BJ (cell line): ENCODE measurements around the gene USP37. TPM values are rescaled to one million over a fixed set of nuclear protein-coding genes. Genes with fewer than 3 reads are reported as not detected.
A peak's percentile ranks its signal among the peaks of the same experiment; 100 is the strongest.

ENCODE experiments used
- CTCF ChIA-PET: fragments of 350-600 bp; formaldehyde crosslinking; extraction: SDS; loops from one replicate; lab custom pipeline; 2021; ENCODE audit warnings: antibody characterized with exemption, inconsistent platforms; lab: Yijun Ruan, JAX
- POLR2A ChIA-PET: fragments of 300-600 bp; sonication (Branson Sonifier 250); formaldehyde crosslinking; extraction: SDS; loops from one replicate; lab custom pipeline; 2021; ENCODE audit warnings: antibody characterized with exemption; lab: Charles Lee
- DNase-seq: peaks from one replicate; pipeline ENCODE4 v3.0.0-alpha.2; 2011; ENCODE audit warnings: low read depth
- H3K27me3 ChIP-seq: 2 replicates; pipeline ENCODE4 v1.6.0; 2011; ENCODE audit warnings: low read length; ENCODE audit not compliant: control insufficient read depth, insufficient read depth
- H3K36me3 ChIP-seq: 2 replicates; pipeline ENCODE4 v1.5.1; 2011; ENCODE audit warnings: low read length; ENCODE audit not compliant: control insufficient read depth, insufficient read depth
- H3K4me3 ChIP-seq: 2 replicates; pipeline ENCODE4 v1.5.1; 2011; ENCODE audit warnings: low read depth, mild to moderate bottlenecking, control low read depth, low read length
- polyA plus RNA-seq: library from polyadenylated mRNA; depleted of rRNA; stranded (reverse); fragments of >200 nt; gene quantifications from 2 replicates; pipeline ENCODE4 v1.2.3, GENCODE V29; 2011
- TF ChIP-seq, protein P1 (sequence below): IDR thresholded peaks from 2 replicates; pipeline ENCODE4 v1.5.1; 2011; ENCODE audit warnings: low read depth, mild to moderate bottlenecking, control low read depth, inconsistent platforms, low read length, moderate library complexity; ENCODE audit not compliant: insufficient read depth

Gene USP37
- polyA plus RNA-seq, 1 experiment, result 1.9 TPM

- DNase-seq, result no peak
- Histone ChIP-seq H3K27me3 (no peaks in the 10 kb centered on the region), H3K36me3 (peaks cover 12% of the 10 kb centered on the region), H3K4me3 (no peak overlapping the region)
- TF ChIP-seq, protein P1, sequence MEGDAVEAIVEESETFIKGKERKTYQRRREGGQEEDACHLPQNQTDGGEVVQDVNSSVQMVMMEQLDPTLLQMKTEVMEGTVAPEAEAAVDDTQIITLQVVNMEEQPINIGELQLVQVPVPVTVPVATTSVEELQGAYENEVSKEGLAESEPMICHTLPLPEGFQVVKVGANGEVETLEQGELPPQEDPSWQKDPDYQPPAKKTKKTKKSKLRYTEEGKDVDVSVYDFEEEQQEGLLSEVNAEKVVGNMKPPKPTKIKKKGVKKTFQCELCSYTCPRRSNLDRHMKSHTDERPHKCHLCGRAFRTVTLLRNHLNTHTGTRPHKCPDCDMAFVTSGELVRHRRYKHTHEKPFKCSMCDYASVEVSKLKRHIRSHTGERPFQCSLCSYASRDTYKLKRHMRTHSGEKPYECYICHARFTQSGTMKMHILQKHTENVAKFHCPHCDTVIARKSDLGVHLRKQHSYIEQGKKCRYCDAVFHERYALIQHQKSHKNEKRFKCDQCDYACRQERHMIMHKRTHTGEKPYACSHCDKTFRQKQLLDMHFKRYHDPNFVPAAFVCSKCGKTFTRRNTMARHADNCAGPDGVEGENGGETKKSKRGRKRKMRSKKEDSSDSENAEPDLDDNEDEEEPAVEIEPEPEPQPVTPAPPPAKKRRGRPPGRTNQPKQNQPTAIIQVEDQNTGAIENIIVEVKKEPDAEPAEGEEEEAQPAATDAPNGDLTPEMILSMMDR, result no peak
- POLR2A ChIA-PET, result interaction anchor here (0.6 to 1.0 kb wide), 2 partner anchors 12 to 114 kb away, joined by 3 to 15 read pairs; no protein-coding TSS in a partner anchor
- CTCF ChIA-PET, result interaction anchor here (2.5 kb wide), 1 partner anchor 58 kb away, joined by 17 read pairs; no protein-coding TSS in a partner anchor
These were observed 160.4 kb downstream of the USP37 start for GRCh38 chr2:218407717-218408116.

- Histone ChIP-seq H3K36me3 (peaks cover 18% of the 10 kb centered on the region), H3K4me3 (peak overlapping the region; percentile 28), H3K27me3 (no peaks in the 10 kb centered on the region)
- POLR2A ChIA-PET, result interaction anchor here (1.6 kb wide), 1 partner anchor 120 kb away, joined by 3 read pairs; no protein-coding TSS in a partner anchor
- no peak for DNase-seq
- TF ChIP-seq, protein P1, result no peak
- CTCF ChIA-PET, result interaction anchor here (0.6 to 2.5 kb wide), 6 partner anchors 10 to 240 kb away, joined by 3 to 17 read pairs (median 5); no protein-coding TSS in a partner anchor
These were observed 161.1 kb downstream of the USP37 start for GRCh38 chr2:218406949-218407618.

DNA sequence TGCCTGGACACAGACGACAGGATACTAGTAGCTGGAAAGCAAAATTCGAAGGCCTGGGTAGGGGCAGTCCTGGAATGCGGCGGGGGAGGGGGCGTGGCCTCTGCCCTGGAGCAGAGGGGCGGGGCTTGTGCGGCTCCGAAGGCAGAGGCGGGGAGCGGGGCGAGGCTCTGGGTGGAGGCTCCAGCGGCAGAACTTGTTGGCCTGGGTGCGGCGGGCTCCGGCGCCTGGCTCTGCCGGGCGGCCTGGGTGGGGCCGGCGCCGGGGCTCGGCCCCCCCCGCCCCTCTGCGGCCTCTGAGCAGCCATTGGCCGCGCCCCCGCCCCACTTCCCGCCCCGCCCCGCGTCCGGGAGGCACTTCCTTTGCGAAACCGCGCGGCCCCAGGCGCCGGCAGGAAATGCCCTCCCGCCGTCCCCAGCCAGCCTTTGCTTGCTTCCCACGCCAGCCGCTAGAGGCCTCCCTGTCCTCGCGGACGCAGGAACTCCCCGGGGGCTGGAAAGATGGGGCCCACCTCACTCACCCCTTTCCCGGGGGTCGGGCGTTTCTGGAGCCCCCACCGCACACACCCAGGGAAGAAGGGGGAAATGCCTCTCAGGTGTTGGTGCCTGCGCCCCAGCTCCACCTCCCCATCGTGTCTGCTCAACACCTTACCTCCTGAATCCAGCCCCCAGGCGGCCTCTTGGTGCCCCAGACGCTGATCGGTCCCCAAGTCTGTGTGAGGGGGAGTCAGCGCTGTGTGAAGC is 161.8 kb downstream of the USP37 start:
- H3K4me3 ChIP-seq, result peak overlapping the region; percentile 28
- H3K27me3 ChIP-seq, result no peaks in the 10 kb centered on the region
- peak; percentile 76 for DNase-seq
- TF ChIP-seq, protein P1, result peak; percentile 90
- ChIA-PET POLR2A (interaction anchor here (0.6 to 1.6 kb wide), 4 partner anchors 9 to 120 kb away, joined by 3 to 21 read pairs (median 4); no protein-coding TSS in a partner anchor), CTCF (interaction anchor here (0.5 to 2.5 kb wide), 7 partner anchors 10 to 241 kb away, joined by 4 to 17 read pairs (median 4); no protein-coding TSS in a partner anchor)
- H3K36me3 ChIP-seq, result peaks cover 24% of the 10 kb centered on the region

DNA sequence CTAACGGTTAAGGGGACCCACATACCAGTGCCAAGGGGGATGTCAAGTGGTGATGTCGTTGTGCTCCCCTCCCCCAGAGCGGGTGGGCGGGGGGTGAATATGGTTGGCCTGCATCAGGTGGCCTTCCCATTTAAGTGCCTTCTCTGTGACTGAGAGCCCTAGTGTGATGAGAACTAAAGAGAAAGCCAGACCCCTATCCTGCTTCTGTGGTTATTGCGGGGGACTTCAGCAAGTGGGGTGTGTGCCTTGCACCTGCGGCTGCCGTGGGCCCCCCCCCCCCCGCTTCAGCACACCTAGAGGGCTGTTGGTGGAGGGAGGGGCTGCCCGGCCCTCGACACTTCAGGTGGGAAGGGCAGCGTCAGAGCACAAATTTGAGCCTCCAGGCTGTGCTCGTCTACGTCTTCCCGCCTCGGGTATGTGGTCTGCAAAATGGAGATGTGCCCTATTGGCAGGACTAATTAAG is 162.4 kb downstream of the USP37 start:
- no peak for DNase-seq
- peak overlapping the region; percentile 1; the same call in 1 of the 2 replicates for H3K4me3 ChIP-seq
- ChIA-PET CTCF (interaction anchor here (0.5 to 2.5 kb wide), 8 partner anchors 9 to 242 kb away, joined by 4 to 17 read pairs (median 5); no protein-coding TSS in a partner anchor), POLR2A (interaction anchor here (0.6 to 1.6 kb wide), 4 partner anchors 8 to 119 kb away, joined by 3 to 21 read pairs (median 4); no protein-coding TSS in a partner anchor)
- H3K27me3 ChIP-seq, result no peaks in the 10 kb centered on the region
- peaks cover 25% of the 10 kb centered on the region for H3K36me3 ChIP-seq
- TF ChIP-seq, protein P1, result no peak
